Measurements from ENCODE around the gene ASXL2. TPM values are rescaled to one million over a fixed set of nuclear protein-coding genes. Genes with fewer than 3 reads are reported as not detected.
A peak's percentile ranks its signal among the peaks of the same experiment; 100 is the strongest.

The ASXL2 gene
- polyA plus RNA-seq, 3 donors = 3.6 to 13.4 (median 7.1) TPM

- 89% methylated on average over 16 of the region's 17 CpGs for WGBS (ENCODE audit: insufficient coverage)
- no peak for TF ChIP-seq CTCF (IDR thresholded peaks at IDR 0.05)
- H3K9me3 ChIP-seq (replicated peaks in 1 of 2; ENCODE audit: control insufficient read depth in 1 of 2, insufficient read depth in 1 of 2, low read length in 2 of 2) = no peaks in the 10 kb centered on the region
- no peak overlapping the region for H3K27ac Mint-ChIP-seq
- H2AFZ ChIP-seq (ENCODE audit: insufficient read depth, low read depth, low read length, poor library complexity, severe bottlenecking) = peak overlapping the region; percentile 41
- no peak overlapping the region for H3K27ac ChIP-seq (ENCODE audit: low read depth in 1 of 2, low read length in 2 of 2)
- no peaks in the 10 kb centered on the region for H3K27me3 ChIP-seq (ENCODE audit: control insufficient read depth in 2 of 2, insufficient read depth in 2 of 2, low read length in 2 of 2)
- H3K9me3 Mint-ChIP-seq = peaks cover 0 to 5% (median 0%) of the 10 kb centered on the region in 7 donors
- H3K27me3 Mint-ChIP-seq (ENCODE audit: low read depth in 3 of 3) = peaks cover 0 to 6% (median 0%) of the 10 kb centered on the region in 3 donors
- no peak overlapping the region for H3K4me3 Mint-ChIP-seq
- peaks cover 1% of the 10 kb centered on the region for H3K4me1 Mint-ChIP-seq
- H3K79me2 ChIP-seq (ENCODE audit: insufficient read depth, low read length) = no peaks in the 10 kb centered on the region
- no peaks in the 10 kb centered on the region for H3K36me3 ChIP-seq (replicated peaks in 1 of 2; ENCODE audit: control insufficient read depth in 1 of 2, insufficient read depth in 2 of 2, low read length in 2 of 2)
- no peak overlapping the region for H3K4me2 ChIP-seq (replicated peaks; ENCODE audit: extremely low read depth, low read length, poor library complexity, severe bottlenecking)
- no peak for DNase-seq
- H4K20me1 ChIP-seq (ENCODE audit: insufficient read depth, low read length) = no peaks in the 10 kb centered on the region
- intact Hi-C loops (cut with micrococcal nuclease) = no loop called here
- H3K36me3 Mint-ChIP-seq = no peaks in the 10 kb centered on the region
- H3K9ac ChIP-seq (ENCODE audit: insufficient read depth, low read length, poor library complexity, severe bottlenecking) = no peak overlapping the region
- H3K4me1 ChIP-seq (ENCODE audit: control insufficient read depth in 1 of 2, insufficient read depth in 2 of 2, low read length in 2 of 2) = no peaks in the 10 kb centered on the region
- H3K4me3 ChIP-seq (replicated peaks in 1 of 3; ENCODE audit: low read depth in 2 of 3, low read length in 3 of 3) = no peak overlapping the region
Measured at GRCh38 chr2:25697559-25698341, 180.5 kb downstream of the ASXL2 start.

GRCh38 chr2:25692737-25693445, 185.4 kb downstream of the ASXL2 start:
- H3K9me3 Mint-ChIP-seq = no peaks in the 10 kb centered on the region
- Histone ChIP-seq H3K27ac (ENCODE audit: low read depth in 1 of 2, low read length in 2 of 2) (no peak overlapping the region), H2AFZ (ENCODE audit: insufficient read depth, low read depth, low read length, poor library complexity, severe bottlenecking) (no peak overlapping the region), H3K4me3 (replicated peaks in 1 of 3; ENCODE audit: low read depth in 2 of 3, low read length in 3 of 3) (no peak overlapping the region), H3K9ac (ENCODE audit: insufficient read depth, low read length, poor library complexity, severe bottlenecking) (no peak overlapping the region), H3K4me2 (replicated peaks; ENCODE audit: extremely low read depth, low read length, poor library complexity, severe bottlenecking) (no peak overlapping the region), H3K9me3 (replicated peaks in 1 of 2; ENCODE audit: control insufficient read depth in 1 of 2, insufficient read depth in 1 of 2, low read length in 2 of 2) (no peaks in the 10 kb centered on the region), H3K27me3 (ENCODE audit: control insufficient read depth in 2 of 2, insufficient read depth in 2 of 2, low read length in 2 of 2) (no peaks in the 10 kb centered on the region), H3K4me1 (ENCODE audit: control insufficient read depth in 1 of 2, insufficient read depth in 2 of 2, low read length in 2 of 2) (no peaks in the 10 kb centered on the region), H4K20me1 (ENCODE audit: insufficient read depth, low read length) (no peaks in the 10 kb centered on the region), H3K36me3 (replicated peaks in 1 of 2; ENCODE audit: control insufficient read depth in 1 of 2, insufficient read depth in 2 of 2, low read length in 2 of 2) (no peaks in the 10 kb centered on the region), H3K79me2 (ENCODE audit: insufficient read depth, low read length) (no peaks in the 10 kb centered on the region)
- intact Hi-C loops (cut with micrococcal nuclease) = no loop called here
- H3K4me1 Mint-ChIP-seq = no peaks in the 10 kb centered on the region
- H3K27ac Mint-ChIP-seq = no peak overlapping the region
- peaks cover 0 to 5% (median 0%) of the 10 kb centered on the region in 3 donors for H3K27me3 Mint-ChIP-seq (ENCODE audit: low read depth in 3 of 3)
- H3K4me3 Mint-ChIP-seq = no peak overlapping the region
- DNase-seq = no peak
- H3K36me3 Mint-ChIP-seq = no peaks in the 10 kb centered on the region
- WGBS (ENCODE audit: insufficient coverage) = 98% methylated on average over 5 of the region's 6 CpGs
- TF ChIP-seq CTCF (IDR thresholded peaks at IDR 0.05) = no peak
